GM06990 (cell line): ENCODE results near the gene SARS2.
"Not testable (repeated sequence)": the region's sequence is repeated elsewhere in the genome, so short reads cannot be mapped to it uniquely, and the experiment has no call there.

ENCODE experiments used
- DNase-seq: peaks from one replicate; pipeline ENCODE4 v3.0.0-alpha.2; 2011; ENCODE audit not compliant: insufficient read length; ENCODE audit errors: extremely low read depth
- H3K27me3 ChIP-seq: replicated peaks from 2 replicates; pipeline ENCODE4 v1.6.0; 2011; ENCODE audit warnings: low read length; ENCODE audit not compliant: control insufficient read depth, insufficient read depth
- H3K36me3 ChIP-seq: 2 replicates; pipeline ENCODE4 v1.5.1; 2011; ENCODE audit warnings: low read length; ENCODE audit not compliant: control insufficient read depth, insufficient read depth
- H3K4me3 ChIP-seq: replicated peaks from 2 replicates; pipeline ENCODE4 v1.5.1; 2011; ENCODE audit warnings: low read depth, mild to moderate bottlenecking, control low read depth, low read length
- CTCF ChIP-seq: IDR thresholded peaks from 2 replicates; pipeline ENCODE4 v1.5.1; 2011; ENCODE audit warnings: low read length, control low read depth, mild to moderate bottlenecking, inconsistent platforms; ENCODE audit not compliant: insufficient read depth, poor library complexity, severe bottlenecking

Gene SARS2

GRCh38 chr19:38942471-38943181 is 12.1 kb upstream of the SARS2 start:
- DNase-seq: no peak
- Histone ChIP-seq H3K4me3 (no peak overlapping the region), H3K36me3 (no peaks in the 10 kb centered on the region), H3K27me3 (no peaks in the 10 kb centered on the region)
- TF ChIP-seq CTCF: no peak

- Histone ChIP-seq H3K36me3 (no peaks in the 10 kb centered on the region), H3K27me3 (no peaks in the 10 kb centered on the region), H3K4me3 (no peak overlapping the region)
- no peak for TF ChIP-seq CTCF
- DNase-seq: no peak
Measured at GRCh38 chr19:38941979-38942378, 11.4 kb upstream of the SARS2 start.

GRCh38 chr19:38941466-38941865 is 10.9 kb upstream of the SARS2 start:
- not testable (repeated sequence) for H3K36me3 ChIP-seq, H3K27me3 ChIP-seq, DNase-seq, H3K4me3 ChIP-seq

GRCh38 chr19:38939957-38940356 is 9.4 kb upstream of the SARS2 start:
- DNase-seq: no peak
- Histone ChIP-seq H3K27me3 (no peaks in the 10 kb centered on the region), H3K36me3 (no peaks in the 10 kb centered on the region), H3K4me3 (no peak overlapping the region)
- TF ChIP-seq CTCF: no peak

GRCh38 chr19:38933544-38933943 is 3.0 kb upstream of the SARS2 start:
- H3K27me3 ChIP-seq: no peaks in the 10 kb centered on the region
- H3K36me3 ChIP-seq: peaks cover 9% of the 10 kb centered on the region
- no peak for DNase-seq
- no peak overlapping the region for H3K4me3 ChIP-seq
- TF ChIP-seq CTCF: no peak

GRCh38 chr19:38932425-38933179 is 2.0 kb upstream of the SARS2 start:
- peaks cover 9% of the 10 kb centered on the region for H3K36me3 ChIP-seq
- H3K27me3 ChIP-seq: no peaks in the 10 kb centered on the region
- no peak overlapping the region for H3K4me3 ChIP-seq
- no peak for DNase-seq
- peak; percentile 49 for TF ChIP-seq CTCF
